Fibroblast of lung (primary cell): ENCODE data around the gene ULK3. TPM values are rescaled to one million over a fixed set of nuclear protein-coding genes. Genes with fewer than 3 reads are reported as not detected.

Source experiments
- DNase-seq, 2 donors: peaks; one replicate each; pipeline versions ENCODE4 v3.0.0 to v3.0.0-alpha.2; 2010; ENCODE audit warnings: low read depth in 2 of 2
- H2AFZ ChIP-seq: 2 replicates; pipeline ENCODE4 v1.5.1; 2012; ENCODE audit warnings: low read length, control low read depth, inconsistent platforms
- H3K27ac ChIP-seq: 2 replicates; pipeline ENCODE4 v1.5.1; 2011; ENCODE audit warnings: low read length, control low read depth; ENCODE audit not compliant: insufficient read depth
- H3K27me3 ChIP-seq: 2 replicates; pipeline ENCODE4 v1.5.1; 2011; ENCODE audit warnings: mild to moderate bottlenecking, low read length; ENCODE audit not compliant: control insufficient read depth, insufficient read depth
- H3K36me3 ChIP-seq: 2 replicates; pipeline ENCODE4 v1.5.1; 2011; ENCODE audit warnings: low read length; ENCODE audit not compliant: control insufficient read depth, insufficient read depth
- H3K4me1 ChIP-seq: 2 replicates; pipeline ENCODE4 v1.5.1; 2011; ENCODE audit warnings: low read length; ENCODE audit not compliant: control insufficient read depth, insufficient read depth; ENCODE audit errors: extremely low read depth
- H3K4me2 ChIP-seq: 2 replicates; pipeline ENCODE4 v1.5.1; 2011; ENCODE audit warnings: low read length, control low read depth; ENCODE audit not compliant: insufficient read depth; ENCODE audit errors: extremely low read depth
- H3K4me3 ChIP-seq, 4 experiments: fragments of 200-600 bp in 1 of 4; sonication (generic) in 1 of 4; replicated peaks in 1 of 4; 2 replicates each; pipeline ENCODE4 v1.5.1; 2011 to 2016; ENCODE audit warnings: low read length in 4 of 4, low read depth in 3 of 4, mild to moderate bottlenecking in 3 of 4, control low read depth in 2 of 4, inconsistent platforms in 1 of 4, mixed read lengths in 1 of 4; ENCODE audit not compliant: insufficient read depth in 1 of 4; ENCODE audit errors: control extremely low read depth in 1 of 4
- H3K79me2 ChIP-seq: 2 replicates; pipeline ENCODE4 v1.5.1; 2012; ENCODE audit warnings: mild to moderate bottlenecking, low read length, inconsistent platforms; ENCODE audit not compliant: control insufficient read depth, insufficient read depth
- H3K9ac ChIP-seq: 2 replicates; pipeline ENCODE4 v1.5.1; 2011; ENCODE audit warnings: mild to moderate bottlenecking, low read length, control low read depth; ENCODE audit not compliant: insufficient read depth
- H3K9me3 ChIP-seq: 2 replicates; pipeline ENCODE4 v1.5.1; 2012; ENCODE audit warnings: low read depth, low read length; ENCODE audit not compliant: control insufficient read depth, insufficient read depth
- H4K20me1 ChIP-seq: 2 replicates; pipeline ENCODE4 v1.5.1; 2011; ENCODE audit warnings: low read length; ENCODE audit not compliant: control insufficient read depth, insufficient read depth; ENCODE audit errors: extremely low read depth
- EZH2 ChIP-seq: IDR thresholded peaks from 2 replicates; pipeline ENCODE4 v1.5.1; 2012; ENCODE audit warnings: low read length, control low read depth, mild to moderate bottlenecking; ENCODE audit errors: missing control alignments
- polyA plus RNA-seq, 2 donors: library from polyadenylated mRNA; depleted of rRNA in 1 of 2; stranded (reverse) in 1 of 2; unstranded in 1 of 2; fragments of >200 nt; gene quantifications; 2 replicates each; pipeline ENCODE4 v1.2.1, GENCODE V29; 2011 to 2012; ENCODE audit warnings: missing spikeins in 1 of 2
- total RNA-seq: library from RNA; depleted of rRNA; stranded (reverse); fragments of >200 nt; gene quantifications from 2 replicates; pipeline ENCODE4 v1.2.1, GENCODE V29; 2014
- TF ChIP-seq, protein P1 (sequence below), 2 donors: IDR thresholded peaks in 1 of 2; conservative IDR thresholded peaks in 1 of 2; 1 replicate in 1 of 2; 2 replicates in 1 of 2; pipeline ENCODE4 v1.5.1; 2011 to 2012; ENCODE audit warnings: low read length in 2 of 2, control low read depth in 1 of 2, inconsistent platforms in 1 of 2, low read depth in 1 of 2, mild to moderate bottlenecking in 1 of 2

The ULK3 gene
- total and polyA plus RNA-seq, 2 donors (not counting 1 experiment from before 2014, with no cell fraction given) = 8.8 to 11.4 TPM

DNA sequence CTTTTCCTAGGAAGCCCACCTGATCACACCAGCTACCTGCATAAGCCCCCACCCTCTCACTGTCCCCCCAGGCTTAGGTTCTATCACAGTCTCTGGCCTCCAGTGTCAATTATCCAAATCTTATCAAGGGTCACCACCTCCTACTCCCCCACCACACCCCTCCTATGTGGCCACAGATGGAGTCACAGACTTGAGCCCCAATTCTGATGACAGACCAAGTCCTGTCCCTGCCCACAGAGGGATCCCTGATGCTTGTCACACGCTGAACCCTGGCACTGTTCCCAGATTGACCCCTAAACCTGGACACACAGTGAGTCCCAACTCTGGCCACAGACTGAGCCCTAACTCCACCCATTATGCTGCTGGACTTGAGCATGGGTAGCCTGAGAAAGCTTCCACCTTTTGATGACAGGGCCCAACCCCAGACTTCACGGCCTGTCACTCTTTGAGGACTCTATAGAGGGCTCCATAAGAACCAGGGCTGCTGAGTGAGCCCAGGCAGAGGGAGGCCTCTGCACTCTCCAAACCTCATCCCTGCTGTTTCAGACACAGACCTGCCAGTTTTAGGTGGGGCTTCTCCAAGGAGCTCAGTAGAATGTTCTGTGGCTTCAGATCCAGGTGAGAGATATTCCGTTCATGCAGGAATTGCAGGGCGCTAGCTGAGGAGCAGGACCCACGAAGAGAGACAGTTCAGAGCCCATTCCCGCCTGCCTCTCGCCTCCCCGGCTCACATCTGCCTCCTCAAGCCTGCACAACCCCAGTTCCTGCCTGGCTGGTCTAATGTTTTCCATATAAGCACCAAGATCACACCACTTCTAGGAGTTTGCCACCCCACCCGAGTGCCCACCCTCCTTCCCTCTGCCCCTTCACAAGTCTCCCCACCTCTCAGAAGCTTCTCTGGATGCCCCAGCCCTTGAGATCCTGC is 1.8 kb downstream of the ULK3 start:
- DNase-seq = no peak

DNA sequence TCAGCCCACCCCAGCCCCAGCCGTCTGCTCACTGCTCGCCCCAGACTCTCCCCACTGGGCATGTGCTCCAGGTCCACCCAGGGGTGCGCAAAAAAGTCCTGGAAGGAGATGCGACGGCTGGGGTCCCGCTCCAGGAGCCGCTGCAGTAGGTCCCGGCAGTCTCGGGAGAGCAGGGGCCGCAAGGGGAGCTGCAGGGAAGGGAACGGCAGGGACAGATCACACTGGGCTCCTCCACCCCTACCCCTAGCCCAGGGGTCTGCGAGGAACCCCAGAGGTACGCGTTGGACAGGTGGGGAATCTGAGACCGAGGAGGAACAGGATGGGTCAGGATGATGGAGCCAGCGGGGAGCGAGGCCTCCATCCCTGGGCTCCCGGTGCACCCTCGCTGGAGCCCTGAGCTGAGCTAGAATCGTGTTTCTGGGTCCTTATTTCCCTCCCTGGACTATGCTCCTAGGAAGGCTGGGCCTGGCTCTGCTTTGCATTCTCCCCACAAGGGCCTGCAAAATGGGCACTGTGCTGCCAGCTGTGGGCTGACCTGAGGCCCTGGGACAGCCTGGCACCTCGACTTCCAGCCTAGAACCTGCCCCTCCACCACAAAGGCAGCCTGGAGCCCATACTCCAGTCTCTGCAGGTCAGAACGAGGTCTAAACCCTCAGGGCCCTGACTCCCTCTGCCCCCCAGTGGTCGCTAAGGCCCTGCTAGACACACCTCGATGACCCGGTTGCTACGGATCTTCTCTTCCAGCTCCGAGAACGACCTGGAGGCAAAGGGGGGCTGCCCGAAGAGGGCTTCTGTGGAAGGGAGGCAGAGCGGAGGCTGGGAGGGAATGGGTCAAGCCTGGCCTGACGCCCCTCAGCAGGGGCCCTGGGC is 3.2 kb downstream of the ULK3 start:
- Histone ChIP-seq H4K20me1 (no peaks in the 10 kb centered on the region), H3K9ac (no peak overlapping the region)
- DNase-seq = no peak

More for the DNA sequence above, 1.8 kb downstream of the ULK3 start:
- Histone ChIP-seq H3K4me2 (no peak overlapping the region), H3K9ac (no peak overlapping the region), H3K4me3 (no peak overlapping the region), H4K20me1 (no peaks in the 10 kb centered on the region), H3K36me3 (peaks cover 5% of the 10 kb centered on the region), H3K4me1 (peaks cover 7% of the 10 kb centered on the region), H2AFZ (no peak overlapping the region), H3K27ac (no peak overlapping the region), H3K9me3 (no peaks in the 10 kb centered on the region), H3K79me2 (no peaks in the 10 kb centered on the region), H3K27me3 (no peaks in the 10 kb centered on the region)
- TF ChIP-seq, protein P1, sequence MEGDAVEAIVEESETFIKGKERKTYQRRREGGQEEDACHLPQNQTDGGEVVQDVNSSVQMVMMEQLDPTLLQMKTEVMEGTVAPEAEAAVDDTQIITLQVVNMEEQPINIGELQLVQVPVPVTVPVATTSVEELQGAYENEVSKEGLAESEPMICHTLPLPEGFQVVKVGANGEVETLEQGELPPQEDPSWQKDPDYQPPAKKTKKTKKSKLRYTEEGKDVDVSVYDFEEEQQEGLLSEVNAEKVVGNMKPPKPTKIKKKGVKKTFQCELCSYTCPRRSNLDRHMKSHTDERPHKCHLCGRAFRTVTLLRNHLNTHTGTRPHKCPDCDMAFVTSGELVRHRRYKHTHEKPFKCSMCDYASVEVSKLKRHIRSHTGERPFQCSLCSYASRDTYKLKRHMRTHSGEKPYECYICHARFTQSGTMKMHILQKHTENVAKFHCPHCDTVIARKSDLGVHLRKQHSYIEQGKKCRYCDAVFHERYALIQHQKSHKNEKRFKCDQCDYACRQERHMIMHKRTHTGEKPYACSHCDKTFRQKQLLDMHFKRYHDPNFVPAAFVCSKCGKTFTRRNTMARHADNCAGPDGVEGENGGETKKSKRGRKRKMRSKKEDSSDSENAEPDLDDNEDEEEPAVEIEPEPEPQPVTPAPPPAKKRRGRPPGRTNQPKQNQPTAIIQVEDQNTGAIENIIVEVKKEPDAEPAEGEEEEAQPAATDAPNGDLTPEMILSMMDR (conservative IDR thresholded peaks at IDR 0.05 in 1 of 2, IDR thresholded peaks at IDR 0.05 in 1 of 2; ENCODE audit: low read depth in 1 of 2, low read length in 2 of 2) = no peak
- no peak for TF ChIP-seq EZH2

More for the DNA sequence above, 3.2 kb downstream of the ULK3 start:
- no peak overlapping the region for H3K4me2 ChIP-seq
- no peak overlapping the region for H3K27ac ChIP-seq
- TF ChIP-seq EZH2 = no peak
- TF ChIP-seq, protein P1 (conservative IDR thresholded peaks at IDR 0.05 in 1 of 2, IDR thresholded peaks at IDR 0.05 in 1 of 2; ENCODE audit: low read depth in 1 of 2, low read length in 2 of 2) = no peak
- peaks cover 7% of the 10 kb centered on the region for H3K4me1 ChIP-seq
- no peak overlapping the region for H3K4me3 ChIP-seq
- no peaks in the 10 kb centered on the region for H3K9me3 ChIP-seq
- H3K27me3 ChIP-seq = no peaks in the 10 kb centered on the region
- peaks cover 4% of the 10 kb centered on the region for H3K36me3 ChIP-seq
- H3K79me2 ChIP-seq = no peaks in the 10 kb centered on the region
- H2AFZ ChIP-seq = no peak overlapping the region
